GM20000 (cell line): ENCODE results near the gene UBA5.
A peak's percentile ranks its signal among the peaks of the same experiment; 100 is the strongest.

Experiments
- DNase-seq: peaks from one replicate; pipeline ENCODE4 v3.0.0; 2012; ENCODE audit warnings: low spot score
- TF ChIP-seq, protein P1 (sequence below): IDR thresholded peaks from 2 replicates; pipeline ENCODE4 v1.5.1; 2012; ENCODE audit warnings: mild to moderate bottlenecking, control low read depth; ENCODE audit errors: extremely low read depth, missing control alignments

Gene UBA5

DNA sequence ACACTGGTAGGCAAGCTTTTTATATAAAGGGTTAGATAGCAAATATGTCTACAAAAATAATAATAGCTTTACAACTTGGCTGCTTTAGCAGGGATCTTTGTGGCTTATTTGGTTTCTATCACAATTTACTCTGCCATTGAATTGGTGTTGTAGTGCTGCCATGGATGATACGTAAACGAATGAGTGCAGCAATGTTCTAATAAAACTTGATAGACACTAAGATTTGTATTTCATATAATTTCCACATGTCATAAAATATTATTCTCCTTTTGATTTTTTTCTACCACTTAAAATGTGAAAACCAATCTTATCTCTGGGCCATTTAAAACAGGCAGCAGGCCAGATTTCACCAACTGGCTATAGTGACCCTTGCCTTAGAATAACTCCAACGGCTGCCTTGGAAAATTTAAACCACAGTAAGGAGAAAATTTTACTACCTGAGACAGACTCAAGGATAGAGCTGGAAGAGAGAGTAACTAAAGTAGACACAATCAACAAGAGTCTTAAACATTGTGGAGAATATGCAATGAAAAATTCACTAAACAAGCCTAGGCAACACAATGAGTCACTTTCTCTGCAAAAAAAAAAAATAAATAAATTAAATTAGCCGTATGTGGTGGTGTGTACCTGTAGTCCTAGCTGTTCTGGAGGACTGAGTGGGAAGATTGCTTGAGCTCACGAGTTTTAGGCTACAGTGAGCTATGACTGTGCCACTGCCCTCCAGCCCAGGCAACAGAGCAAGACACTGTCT is 54.0 kb downstream of the UBA5 start:
- DNase-seq = no peak
- TF ChIP-seq, protein P1, sequence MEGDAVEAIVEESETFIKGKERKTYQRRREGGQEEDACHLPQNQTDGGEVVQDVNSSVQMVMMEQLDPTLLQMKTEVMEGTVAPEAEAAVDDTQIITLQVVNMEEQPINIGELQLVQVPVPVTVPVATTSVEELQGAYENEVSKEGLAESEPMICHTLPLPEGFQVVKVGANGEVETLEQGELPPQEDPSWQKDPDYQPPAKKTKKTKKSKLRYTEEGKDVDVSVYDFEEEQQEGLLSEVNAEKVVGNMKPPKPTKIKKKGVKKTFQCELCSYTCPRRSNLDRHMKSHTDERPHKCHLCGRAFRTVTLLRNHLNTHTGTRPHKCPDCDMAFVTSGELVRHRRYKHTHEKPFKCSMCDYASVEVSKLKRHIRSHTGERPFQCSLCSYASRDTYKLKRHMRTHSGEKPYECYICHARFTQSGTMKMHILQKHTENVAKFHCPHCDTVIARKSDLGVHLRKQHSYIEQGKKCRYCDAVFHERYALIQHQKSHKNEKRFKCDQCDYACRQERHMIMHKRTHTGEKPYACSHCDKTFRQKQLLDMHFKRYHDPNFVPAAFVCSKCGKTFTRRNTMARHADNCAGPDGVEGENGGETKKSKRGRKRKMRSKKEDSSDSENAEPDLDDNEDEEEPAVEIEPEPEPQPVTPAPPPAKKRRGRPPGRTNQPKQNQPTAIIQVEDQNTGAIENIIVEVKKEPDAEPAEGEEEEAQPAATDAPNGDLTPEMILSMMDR = no peak

- DNase-seq = no peak
- TF ChIP-seq, protein P1 = no peak
These were observed 56.2 kb downstream of the UBA5 start for GRCh38 chr3:132716372-132716771.

DNA sequence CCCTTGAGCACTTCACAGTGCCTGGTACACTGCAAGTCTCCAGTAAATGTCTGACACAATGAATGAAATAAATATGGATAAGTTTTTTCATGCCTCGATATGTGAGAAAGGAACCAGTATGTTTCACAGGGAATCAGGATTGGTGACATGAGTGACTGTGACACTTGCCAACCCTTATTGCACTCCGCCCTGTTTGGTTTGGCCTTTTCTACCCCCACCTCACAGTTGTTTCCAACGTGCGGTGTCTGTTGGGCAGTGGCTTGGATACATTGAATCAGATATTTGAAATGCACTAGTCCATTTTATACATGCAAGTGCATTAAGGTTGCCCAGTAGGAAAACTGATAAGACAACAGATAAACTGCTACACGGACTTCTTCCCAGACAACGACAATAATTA is 60.1 kb downstream of the UBA5 start:
- no peak for DNase-seq
- TF ChIP-seq, protein P1 = no peak

DNA sequence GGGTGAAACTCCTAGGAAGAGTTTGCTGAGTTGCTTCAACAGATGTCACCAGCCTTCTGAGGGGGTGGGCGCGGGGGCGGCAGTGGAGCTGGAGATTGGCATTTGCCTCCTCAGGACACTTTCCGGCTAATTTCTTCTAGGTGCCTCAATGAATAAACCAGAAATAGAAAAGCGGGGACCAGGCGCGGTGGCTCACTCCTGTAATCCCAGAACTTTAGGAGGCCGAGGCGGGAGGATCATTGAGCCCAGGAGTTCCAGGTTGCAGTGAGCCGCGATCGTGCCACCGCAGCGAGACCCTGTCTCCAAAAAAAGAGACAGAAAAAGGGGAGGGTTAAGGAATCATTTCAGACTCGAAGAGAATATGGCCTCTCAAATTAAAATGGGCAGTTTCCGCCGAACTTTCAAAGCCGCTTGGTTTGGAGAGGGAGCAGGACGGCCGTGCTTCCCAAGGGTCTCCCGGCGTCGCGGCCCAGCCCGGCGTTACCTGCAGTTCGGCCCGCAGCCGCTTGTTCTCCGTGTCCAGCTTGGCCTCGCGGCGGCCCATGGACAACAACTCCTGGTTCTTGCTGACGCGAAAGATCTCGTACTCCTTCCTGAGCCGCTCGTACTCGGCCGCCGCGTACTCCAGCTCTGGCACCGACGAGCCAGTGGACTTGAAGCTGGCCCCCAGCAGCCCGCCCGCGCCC is 61.5 kb downstream of the UBA5 start:
- DNase-seq = no peak
- TF ChIP-seq, protein P1 = no peak

- TF ChIP-seq, protein P1 = no peak
- peak; percentile 98 for DNase-seq
These were observed 62.3 kb downstream of the UBA5 start, which contains the start of gene NPHP3 for GRCh38 chr3:132722165-132723023. NPHP3 (minus strand) TSS chr3:132722409; CDS start chr3:132722355, 54 bp downstream.

GRCh38 chr3:132723024-132723950 is 63.2 kb downstream of the UBA5 start:
- TF ChIP-seq, protein P1 = no peak
- DNase-seq = no peak
